NOMO-1 (cell line): ENCODE results near the gene CFAP157.

Source experiments
- DNase-seq, 2 experiments: peaks; one replicate each; lab custom pipeline; 2025; ENCODE audit not compliant: unreplicated experiment in 2 of 2; lab: John Stamatoyannopoulos, UW

The CFAP157 gene

GRCh38 chr9:127714951-127715469, 8.2 kb downstream of the CFAP157 start:
- DNase-seq, result peak in 1 of 2 experiments; percentile 52

- peak; percentile 91 to 98 for DNase-seq
These were observed 8.9 kb downstream of the CFAP157 start, which contains the start of the genes PTRH1 and TTC16 for GRCh38 chr9:127715470-127716337. Gene PTRH1, minus strand, starts transcription at chr9:127715663. Its CDS starts 24 bp downstream, at chr9:127715639. Gene TTC16, plus strand, starts transcription at chr9:127716079. Its CDS starts 67 bp downstream, at chr9:127716146.

- DNase-seq, result no peak
These were observed 9.6 kb downstream of the CFAP157 start for GRCh38 chr9:127716412-127716811.

GRCh38 chr9:127717766-127718165, 11.0 kb downstream of the CFAP157 start:
- DNase-seq, result no peak

GRCh38 chr9:127720031-127720864, 13.5 kb downstream of the CFAP157 start:
- no peak for DNase-seq

GRCh38 chr9:127720865-127721227, 14.1 kb downstream of the CFAP157 start:
- no peak for DNase-seq

- no peak for DNase-seq
These were observed 14.6 kb downstream of the CFAP157 start for GRCh38 chr9:127721391-127721821.

- no peak for DNase-seq
These were observed 15.4 kb downstream of the CFAP157 start for GRCh38 chr9:127722055-127722745.

GRCh38 chr9:127723013-127723412, 16.2 kb downstream of the CFAP157 start:
- DNase-seq, result no peak

GRCh38 chr9:127723444-127723843, 16.7 kb downstream of the CFAP157 start:
- DNase-seq, result no peak

- DNase-seq, result no peak
These were observed 17.2 kb downstream of the CFAP157 start for GRCh38 chr9:127724012-127724411.

GRCh38 chr9:127726871-127727270, 20.1 kb downstream of the CFAP157 start:
- DNase-seq, result no peak

- DNase-seq, result no peak
These were observed 22.0 kb downstream of the CFAP157 start for GRCh38 chr9:127728808-127729207.

- DNase-seq, result no peak
These were observed 22.9 kb downstream of the CFAP157 start for GRCh38 chr9:127729522-127730256.

- no peak for DNase-seq
These were observed 23.5 kb downstream of the CFAP157 start for GRCh38 chr9:127730262-127730661.

GRCh38 chr9:127730799-127731410, 24.1 kb downstream of the CFAP157 start:
- no peak for DNase-seq

GRCh38 chr9:127731938-127732337, 25.1 kb downstream of the CFAP157 start:
- DNase-seq, result no peak

- DNase-seq, result no peak
These were observed 25.7 kb downstream of the CFAP157 start for GRCh38 chr9:127732444-127732843.

- peak; percentile 11 to 60 for DNase-seq
These were observed 26.8 kb downstream of the CFAP157 start for GRCh38 chr9:127733614-127734013.
